Small intestine (tissue), 7 donors: ENCODE measurements around the gene PIP. TPM values are rescaled to one million over a fixed set of nuclear protein-coding genes. Genes with fewer than 3 reads are reported as not detected.
"Not testable (repeated sequence)": the region's sequence is repeated elsewhere in the genome, so short reads cannot be mapped to it uniquely, and the experiment has no call there.

Experiments used
- DNase-seq, 2 donors: peaks; one replicate each; pipeline versions ENCODE4 v3.0.0 to v3.0.0-alpha.2; 2013
- FAIRE-seq: peaks from 2 replicates; lab custom pipeline; 2012; peaks lifted over from hg19 to GRCh38; lab: Jason Lieb, UNC
- H3K27ac ChIP-seq, 3 donors: one replicate each; pipeline ENCODE4 v1.5.1; 2013; ENCODE audit warnings: low read length in 2 of 3, mild to moderate bottlenecking in 2 of 3, control low read depth in 1 of 3, inconsistent platforms in 1 of 3, low read depth in 1 of 3, moderate library complexity in 1 of 3
- H3K27me3 ChIP-seq, 3 donors: one replicate each; pipeline ENCODE4 v1.6.1; 2013; ENCODE audit warnings: low read length in 3 of 3, inconsistent platforms in 1 of 3; ENCODE audit not compliant: control insufficient read depth in 3 of 3, insufficient read depth in 3 of 3
- H3K36me3 ChIP-seq, 3 donors: one replicate each; pipeline ENCODE4 v1.6.1; 2013; ENCODE audit warnings: low read length in 3 of 3, inconsistent platforms in 1 of 3, low read depth in 1 of 3, mild to moderate bottlenecking in 1 of 3, moderate library complexity in 1 of 3; ENCODE audit not compliant: control insufficient read depth in 3 of 3, insufficient read depth in 2 of 3
- H3K4me1 ChIP-seq, 3 donors: one replicate each; pipeline ENCODE4 v1.6.1; 2013; ENCODE audit warnings: low read length in 2 of 3, inconsistent platforms in 1 of 3, low read depth in 1 of 3, mild to moderate bottlenecking in 1 of 3, moderate library complexity in 1 of 3; ENCODE audit not compliant: control insufficient read depth in 3 of 3, insufficient read depth in 2 of 3
- H3K4me3 ChIP-seq, 3 donors: one replicate each; pipeline ENCODE4 v1.5.1; 2013; ENCODE audit warnings: low read length in 3 of 3, control low read depth in 1 of 3, inconsistent platforms in 1 of 3, low read depth in 1 of 3, mild to moderate bottlenecking in 1 of 3, moderate library complexity in 1 of 3
- H3K9me3 ChIP-seq, 2 donors: one replicate each; pipeline ENCODE4 v1.6.1; 2013; ENCODE audit warnings: low read depth in 1 of 2, low read length in 1 of 2; ENCODE audit not compliant: control insufficient read depth in 2 of 2, insufficient read depth in 1 of 2
- WGBS, 3 donors: extraction: QIAGEN DNeasy Blood & Tissue Kit; methylation state at CpG; one replicate each; pipeline ENCODE4 v1.1.7; 2013; 5-methylcytosine and 5-hydroxymethylcytosine counted together
- polyA plus RNA-seq, 4 donors: library from polyadenylated mRNA; stranded (reverse) in 3 of 4; unstranded in 1 of 4; fragments of 200-250 nt in 3 of 4; fragments of 120-200 nt in 1 of 4; gene quantifications; one replicate each; pipeline versions ENCODE4 v1.2.1 to v1.2.3, GENCODE V29; 2013
- donor health status: healthy with polysubstance abuse.
- donor health status: control.
- donor health status: control.
- donor health status: Bipolar disorder and iron deficiency.
- donor health status: healthy.

Gene PIP
- polyA plus RNA-seq, 4 donors, result not detected

GRCh38 chr7:143117395-143117794 lies 14.5 kb upstream of the PIP start:
- WGBS, 3 donors, result 84 to 93% (median 89%) methylated on average over 3 of the region's 3 CpGs
- no peak overlapping the region for H3K27ac ChIP-seq
- no peaks in the 10 kb centered on the region for H3K27me3 ChIP-seq
- H3K36me3 ChIP-seq, result no peaks in the 10 kb centered on the region
- H3K4me1 ChIP-seq, result no peaks in the 10 kb centered on the region
- DNase-seq (no peak), FAIRE-seq (no peak)
- H3K9me3 ChIP-seq, result peaks cover 0 to 6% of the 10 kb centered on the region in 2 donors
- no peak overlapping the region for H3K4me3 ChIP-seq

- WGBS, 3 donors, result 44 to 50% (median 44%) methylated on average over 3 of the region's 3 CpGs
- H3K4me1 ChIP-seq, result no peaks in the 10 kb centered on the region
- no peak overlapping the region for H3K27ac ChIP-seq
- no peak overlapping the region for H3K4me3 ChIP-seq
- DNase-seq, result no peak
- FAIRE-seq, result no peak
- no peaks in the 10 kb centered on the region for H3K36me3 ChIP-seq
- no peaks in the 10 kb centered on the region for H3K27me3 ChIP-seq
- H3K9me3 ChIP-seq, result peaks cover 1 to 24% of the 10 kb centered on the region in 2 donors
These were observed 11.0 kb upstream of the PIP start for GRCh38 chr7:143120691-143121405.

- H3K36me3 ChIP-seq, result not testable (repeated sequence)
- peaks cover 1 to 24% of the 10 kb centered on the region in 2 donors for H3K9me3 ChIP-seq
These were observed 8.6 kb upstream of the PIP start for GRCh38 chr7:143123326-143123725.

GRCh38 chr7:143126146-143126545 lies 5.7 kb upstream of the PIP start:
- no peaks in the 10 kb centered on the region for H3K36me3 ChIP-seq
- no peak for FAIRE-seq
- no peak overlapping the region for H3K27ac ChIP-seq
- 8 to 23% (median 12%) methylated on average over 1 of the region's 1 CpG for WGBS, 3 donors
- no peaks in the 10 kb centered on the region for H3K4me1 ChIP-seq
- peaks cover 1 to 24% of the 10 kb centered on the region in 2 donors for H3K9me3 ChIP-seq
- no peaks in the 10 kb centered on the region for H3K27me3 ChIP-seq
- H3K4me3 ChIP-seq, result no peak overlapping the region
- no peak for DNase-seq

More at GRCh38 chr7:143123326-143123725, 8.6 kb upstream of the PIP start:
- H3K4me1 ChIP-seq, H3K4me3 ChIP-seq, DNase-seq, H3K27ac ChIP-seq, FAIRE-seq, H3K27me3 ChIP-seq: not testable (repeated sequence)
- 88 to 91% (median 91%) methylated on average over 9 of the region's 9 CpGs for WGBS, 3 donors

- Histone ChIP-seq H3K4me1 (no peaks in the 10 kb centered on the region), H3K9me3 (peaks cover 1 to 9% of the 10 kb centered on the region in 2 donors), H3K36me3 (no peaks in the 10 kb centered on the region), H3K4me3 (no peak overlapping the region), H3K27ac (no peak overlapping the region), H3K27me3 (peaks cover 0 to 7% (median 0%) of the 10 kb centered on the region in 3 donors)
- FAIRE-seq, result no peak
- no peak for DNase-seq
- WGBS, 3 donors, result 40 to 71% (median 51%) methylated on average over 3 of the region's 3 CpGs
These were observed 2.8 kb upstream of the PIP start for GRCh38 chr7:143129051-143129450.

- DNase-seq (no peak), FAIRE-seq (no peak)
- no peak overlapping the region for H3K27ac ChIP-seq
- H3K4me3 ChIP-seq, result no peak overlapping the region
- peaks cover 0 to 7% (median 0%) of the 10 kb centered on the region in 3 donors for H3K27me3 ChIP-seq
- H3K4me1 ChIP-seq, result no peaks in the 10 kb centered on the region
- peaks cover 1 to 7% of the 10 kb centered on the region in 2 donors for H3K9me3 ChIP-seq
- H3K36me3 ChIP-seq, result no peaks in the 10 kb centered on the region
These were observed 2.4 kb upstream of the PIP start for GRCh38 chr7:143129477-143129876.

GRCh38 chr7:143130541-143130940 lies 1.3 kb upstream of the PIP start:
- DNase-seq (no peak), FAIRE-seq (no peak)
- Histone ChIP-seq H3K4me3 (no peak overlapping the region), H3K4me1 (no peaks in the 10 kb centered on the region), H3K9me3 (peaks cover 0 to 4% of the 10 kb centered on the region in 2 donors), H3K27me3 (peaks cover 0 to 7% (median 0%) of the 10 kb centered on the region in 3 donors), H3K36me3 (no peaks in the 10 kb centered on the region), H3K27ac (no peak overlapping the region)

GRCh38 chr7:143147070-143147469 lies 15.2 kb downstream of the PIP start:
- FAIRE-seq, result no peak

GRCh38 chr7:143148050-143148449 lies 16.2 kb downstream of the PIP start:
- no peaks in the 10 kb centered on the region for H3K27me3 ChIP-seq
- no peaks in the 10 kb centered on the region for H3K36me3 ChIP-seq
- FAIRE-seq (no peak), DNase-seq (no peak)
- H3K27ac ChIP-seq, result no peak overlapping the region
- no peaks in the 10 kb centered on the region for H3K9me3 ChIP-seq
- no peaks in the 10 kb centered on the region for H3K4me1 ChIP-seq
- WGBS, 3 donors, result 65 to 73% (median 71%) methylated on average over 4 of the region's 4 CpGs
- no peak overlapping the region for H3K4me3 ChIP-seq

More at GRCh38 chr7:143147070-143147469, 15.2 kb downstream of the PIP start:
- H3K36me3 ChIP-seq, result no peaks in the 10 kb centered on the region
- no peak overlapping the region for H3K4me3 ChIP-seq
- no peaks in the 10 kb centered on the region for H3K9me3 ChIP-seq
- H3K27ac ChIP-seq, result no peak overlapping the region
- no peak for DNase-seq
- H3K27me3 ChIP-seq, result no peaks in the 10 kb centered on the region
- H3K4me1 ChIP-seq, result no peaks in the 10 kb centered on the region
